H9 (cell line): ENCODE data around the gene GNAI1. TPM values are rescaled to one million over a fixed set of nuclear protein-coding genes. Genes with fewer than 3 reads are reported as not detected.

Source experiments
- DNase-seq: peaks from one replicate; pipeline ENCODE4 v3.0.0-alpha.2; 2017
- H2AFZ ChIP-seq: one replicate; pipeline ENCODE4 v1.6.1; 2013; ENCODE audit warnings: mild to moderate bottlenecking, low read length, control low read depth, moderate library complexity
- H2AK5ac ChIP-seq: 2 replicates; pipeline ENCODE4 v1.6.1; 2013; ENCODE audit warnings: low read length, control low read depth, mixed read lengths; ENCODE audit not compliant: insufficient read length
- H2BK120ac ChIP-seq: one replicate; pipeline ENCODE4 v1.6.1; 2013; ENCODE audit warnings: low read depth, mild to moderate bottlenecking, low read length, control low read depth, inconsistent platforms; ENCODE audit not compliant: poor library complexity, severe bottlenecking
- H2BK12ac ChIP-seq: 2 replicates; pipeline ENCODE4 v1.6.1; 2013; ENCODE audit warnings: low read length, control low read depth, mixed read lengths, low read depth; ENCODE audit not compliant: insufficient read length
- H2BK15ac ChIP-seq: 2 replicates; pipeline ENCODE4 v1.6.1; 2013; ENCODE audit warnings: low read depth, low read length, control low read depth
- H2BK20ac ChIP-seq: one replicate; pipeline ENCODE4 v1.6.1; 2013; ENCODE audit warnings: low read depth, mild to moderate bottlenecking, low read length, control low read depth, inconsistent platforms; ENCODE audit not compliant: poor library complexity, severe bottlenecking
- H2BK5ac ChIP-seq: 2 replicates; pipeline ENCODE4 v1.6.1; 2013; ENCODE audit warnings: low read length, control low read depth, mixed read lengths; ENCODE audit not compliant: insufficient read length
- H3K14ac ChIP-seq: 2 replicates; pipeline ENCODE4 v1.6.1; 2013; ENCODE audit warnings: low read length, control low read depth; ENCODE audit not compliant: insufficient read depth
- H3K18ac ChIP-seq: 2 replicates; pipeline ENCODE4 v1.6.1; 2013; ENCODE audit warnings: low read depth, mild to moderate bottlenecking, mixed read lengths, low read length, control low read depth; ENCODE audit not compliant: insufficient read length
- H3K23ac ChIP-seq: 2 replicates; pipeline ENCODE4 v1.6.1; 2013; ENCODE audit warnings: low read length, control low read depth, mixed read lengths, low read depth; ENCODE audit not compliant: insufficient read length
- H3K23me2 ChIP-seq: 2 replicates; pipeline ENCODE4 v1.6.1; 2013; ENCODE audit warnings: low read depth, mild to moderate bottlenecking, mixed read lengths, low read length, control low read depth; ENCODE audit not compliant: insufficient read length, poor library complexity, severe bottlenecking
- H3K27ac ChIP-seq: 2 replicates; pipeline ENCODE4 v1.5.1; 2013; ENCODE audit warnings: low read length, control low read depth, mixed read lengths, low read depth; ENCODE audit not compliant: insufficient read length
- H3K27me3 ChIP-seq: 2 replicates; pipeline ENCODE4 v1.6.1; 2013; ENCODE audit warnings: low read length, control low read depth, inconsistent platforms; ENCODE audit not compliant: insufficient read depth
- H3K4ac ChIP-seq: 2 replicates; pipeline ENCODE4 v1.6.1; 2013; ENCODE audit warnings: low read depth, mild to moderate bottlenecking, control low read depth, inconsistent platforms, low read length, moderate library complexity
- H3K4me1 ChIP-seq: 2 replicates; pipeline ENCODE4 v1.6.1; 2013; ENCODE audit warnings: low read length, control low read depth, inconsistent platforms; ENCODE audit not compliant: insufficient read depth
- H3K4me2 ChIP-seq: 2 replicates; pipeline ENCODE4 v1.6.1; 2013; ENCODE audit warnings: low read length, control low read depth, mixed read lengths; ENCODE audit not compliant: insufficient read length, insufficient read depth
- H3K56ac ChIP-seq: 2 replicates; pipeline ENCODE4 v1.6.1; 2013; ENCODE audit warnings: low read depth, mild to moderate bottlenecking, mixed read lengths, low read length, control low read depth; ENCODE audit not compliant: insufficient read length
- H3K79me1 ChIP-seq: 2 replicates; pipeline ENCODE4 v1.6.1; 2013; ENCODE audit warnings: low read depth, mild to moderate bottlenecking, moderate library complexity, low read length, control low read depth, inconsistent platforms; ENCODE audit not compliant: insufficient read depth, poor library complexity, severe bottlenecking
- H3K79me2 ChIP-seq: 2 replicates; pipeline ENCODE4 v1.6.1; 2013; ENCODE audit warnings: low read length, control low read depth, inconsistent platforms; ENCODE audit not compliant: insufficient read depth
- H3K9ac ChIP-seq: 2 replicates; pipeline ENCODE4 v1.6.1; 2013; ENCODE audit warnings: low read length, control low read depth, mixed read lengths; ENCODE audit not compliant: insufficient read length; ENCODE audit errors: extremely low read depth
- H3K9me3 ChIP-seq: one replicate; pipeline ENCODE4 v1.6.1; 2013; ENCODE audit warnings: low read depth, low read length, inconsistent platforms; ENCODE audit not compliant: control insufficient read depth
- H3T11ph ChIP-seq: one replicate; pipeline ENCODE4 v1.6.1; 2013; ENCODE audit warnings: mild to moderate bottlenecking, low read length, control low read depth, inconsistent platforms
- H4K20me1 ChIP-seq: one replicate; pipeline ENCODE4 v1.6.1; 2013; ENCODE audit not compliant: control insufficient read depth, insufficient read length, insufficient read depth
- H4K5ac ChIP-seq: 2 replicates; pipeline ENCODE4 v1.6.1; 2013; ENCODE audit warnings: low read depth, mild to moderate bottlenecking, mixed read lengths, low read length, control low read depth; ENCODE audit not compliant: insufficient read length
- H4K8ac ChIP-seq: replicated peaks from 2 replicates; pipeline ENCODE4 v1.6.1; 2013; ENCODE audit warnings: low read length, control low read depth, mixed read lengths, low read depth; ENCODE audit not compliant: insufficient read length
- H4K91ac ChIP-seq: 2 replicates; pipeline ENCODE4 v1.6.1; 2013; ENCODE audit warnings: low read depth, mild to moderate bottlenecking, moderate library complexity, mixed read lengths, low read length, control low read depth; ENCODE audit not compliant: insufficient read length
- H3K27ac Mint-ChIP-seq, 3 experiments: 2 replicates in 2 of 3; 3 replicates in 1 of 3; pipeline ENCODE4 v1.8.0; 2020 to 2021; ENCODE audit warnings: mixed read lengths in 3 of 3, mild to moderate bottlenecking in 1 of 3, moderate library complexity in 1 of 3
- H3K27me3 Mint-ChIP-seq: 2 replicates; pipeline ENCODE4 v1.8.0; 2021; ENCODE audit warnings: low read depth, mild to moderate bottlenecking, moderate library complexity, mixed read lengths
- H3K36me3 Mint-ChIP-seq, 3 experiments: 2 replicates in 2 of 3; 3 replicates in 1 of 3; pipeline ENCODE4 v1.8.0; 2020 to 2021; ENCODE audit warnings: low read depth in 3 of 3, mixed read lengths in 3 of 3; ENCODE audit not compliant: insufficient read depth in 1 of 3
- H3K4me1 Mint-ChIP-seq, 2 experiments: 2 replicates each; pipeline ENCODE4 v1.8.0; 2020; ENCODE audit warnings: mixed read lengths in 2 of 2
- H3K4me3 Mint-ChIP-seq, 2 experiments: 2 replicates in 1 of 2; 3 replicates in 1 of 2; pipeline ENCODE4 v1.8.0; 2020 to 2021; ENCODE audit warnings: mild to moderate bottlenecking in 2 of 2, mixed read lengths in 2 of 2, moderate library complexity in 1 of 2
- H3K9me3 Mint-ChIP-seq, 2 experiments: 2 replicates in 1 of 2; 3 replicates in 1 of 2; pipeline ENCODE4 v1.8.0; 2020; ENCODE audit warnings: mild to moderate bottlenecking in 2 of 2, mixed read lengths in 2 of 2, moderate library complexity in 1 of 2
- CTCF ChIP-seq: fragments of 200-600 bp; sonication (generic); conservative IDR thresholded peaks from 3 replicates; pipeline ENCODE4 v1.8.0; 2021; ENCODE audit warnings: antibody characterized with exemption, mild to moderate bottlenecking
- WGBS: extraction: QIAGEN DNeasy Blood & Tissue Kit; methylation state at CpG from one replicate; pipeline ENCODE4 v1.1.7; 2013; ENCODE audit warnings: missing lambda C conversion rate, low lambda C conversion rate, mixed read lengths; ENCODE audit not compliant: insufficient read length; ENCODE audit errors: extremely low coverage; 5-methylcytosine and 5-hydroxymethylcytosine counted together
- total RNA-seq: library from RNA; stranded (reverse); gene quantifications from 2 replicates; pipeline ENCODE4 v1.2.1, GENCODE V29; 2021

The GNAI1 gene
- total RNA-seq, 1 experiment from 2014 or later, result 14.1 TPM

- H3K79me2 ChIP-seq, result no peaks in the 10 kb centered on the region
- H3K9me3 ChIP-seq, result no peaks in the 10 kb centered on the region
- no peak overlapping the region for H2AFZ ChIP-seq
- no peak overlapping the region for H2BK12ac ChIP-seq
- no peak overlapping the region for H2BK5ac ChIP-seq
- no peak overlapping the region for H4K8ac ChIP-seq
- H3K9ac ChIP-seq, result no peak overlapping the region
- no peaks in the 10 kb centered on the region for H3K9me3 Mint-ChIP-seq
- H4K20me1 ChIP-seq, result no peaks in the 10 kb centered on the region
- no peaks in the 10 kb centered on the region for H3K23me2 ChIP-seq
- no peaks in the 10 kb centered on the region for H3K79me1 ChIP-seq
- no peak overlapping the region for H3K27ac Mint-ChIP-seq
- no peak overlapping the region for H3K4ac ChIP-seq
- H3K14ac ChIP-seq, result no peak overlapping the region
- no peak overlapping the region for H3K23ac ChIP-seq
- H3K18ac ChIP-seq, result no peak overlapping the region
- no peak overlapping the region for H3T11ph ChIP-seq
- H3K27me3 Mint-ChIP-seq, result no peaks in the 10 kb centered on the region
- H2BK20ac ChIP-seq, result no peak overlapping the region
- DNase-seq, result no peak
- H3K4me2 ChIP-seq, result no peak overlapping the region
- no peak overlapping the region for H2AK5ac ChIP-seq
- H3K4me1 Mint-ChIP-seq, result 0 out of 4 replicates have a peak, but pooled peaks cover 0 to 6% of the 10 kb centered on the region in 2 experiments
- no peak overlapping the region for H4K5ac ChIP-seq
- no CpG with 5 or more reads among the region's 3 CpGs for WGBS
- no peak overlapping the region for H3K27ac ChIP-seq
- no peaks in the 10 kb centered on the region for H3K4me1 ChIP-seq
- TF ChIP-seq CTCF, result no peak
- no peak overlapping the region for H2BK120ac ChIP-seq
- H4K91ac ChIP-seq, result no peak overlapping the region
- H3K27me3 ChIP-seq, result no peaks in the 10 kb centered on the region
- H3K36me3 Mint-ChIP-seq, result peaks cover 2 to 10% (median 5%) of the 10 kb centered on the region in 3 experiments; a peak in 3 of 7 replicates
- H3K4me3 Mint-ChIP-seq, result no peak overlapping the region
- H2BK15ac ChIP-seq, result no peak overlapping the region
- H3K56ac ChIP-seq, result no peak overlapping the region
Observed at GRCh38 chr7:80218723-80219122, 84.1 kb downstream of the GNAI1 start.
